K562 (cell line): ENCODE data around the gene SPAG9. TPM values are rescaled to one million over a fixed set of nuclear protein-coding genes. Genes with fewer than 3 reads are reported as not detected.

Experiments
- ATAC-seq: fragments of 200-7000 bp; cut with Tn5 transposase; 3 replicates; pipeline ENCODE4 v1.9.1; 2020; ENCODE audit warnings: moderate library complexity
- BruUV-seq: library from RNA; stranded (reverse); fragments of 400-500 nt; replicated peaks from 2 replicates; lab custom pipeline; 2021; lab: Mats Ljungman, UMichigan
- CTCF ChIA-PET: fragments of 300-600 bp; formaldehyde crosslinking; extraction: SDS; loops from one replicate; lab custom pipeline; 2021; ENCODE audit warnings: low intra/inter-chr PET ratio; lab: Yijun Ruan, JAX
- POLR2A ChIA-PET: fragments of 300-600, 350-650 bp; sonication (Branson Sonifier 250); formaldehyde crosslinking; extraction: SDS; loops from one replicate; lab custom pipeline; 2021; ENCODE audit warnings: antibody characterized with exemption, inconsistent platforms; lab: Yijun Ruan, JAX
- DNase-seq, 4 experiments: peaks; one replicate each; pipeline versions ENCODE4 v3.0.0 to v3.0.0-alpha.2; 2011 to 2018; ENCODE audit warnings: low spot score in 3 of 4, mixed read lengths in 3 of 4; ENCODE audit errors: extremely low read depth in 1 of 4
- FAIRE-seq: peaks from 2 replicates; lab custom pipeline; 2011; peaks lifted over from hg19 to GRCh38; lab: Jason Lieb, UNC
- H2AFZ ChIP-seq: 2 replicates; pipeline ENCODE4 v1.6.0; 2011; ENCODE audit warnings: low read depth, low read length, control low read depth, inconsistent platforms
- H3K27ac ChIP-seq: fragments of 200-600 bp; 3 replicates; pipeline ENCODE4 v1.8.0; 2011; ENCODE audit warnings: low read depth, mild to moderate bottlenecking, control low read depth, inconsistent platforms, low read length, moderate library complexity, mixed read lengths; ENCODE audit errors: extremely low read depth
- H3K27me3 ChIP-seq, 2 experiments: fragments of 300-600 bp in 1 of 2; 2 replicates in 1 of 2; 3 replicates in 1 of 2; pipeline versions ENCODE4 v1.6.0 to v1.8.0; 2011; ENCODE audit warnings: inconsistent platforms in 2 of 2, low read length in 2 of 2, mild to moderate bottlenecking in 1 of 2, mixed read lengths in 1 of 2, moderate library complexity in 1 of 2; ENCODE audit not compliant: control insufficient read depth in 2 of 2, insufficient read depth in 2 of 2
- H3K36me3 ChIP-seq: fragments of 300-600 bp; 3 replicates; pipeline ENCODE4 v1.8.0; 2011; ENCODE audit warnings: mild to moderate bottlenecking, low read length, inconsistent platforms; ENCODE audit not compliant: control insufficient read depth, insufficient read depth
- H3K4me1 ChIP-seq, 2 experiments: fragments of 200-600 bp in 1 of 2; replicated peaks in 1 of 2; 2 replicates in 1 of 2; 3 replicates in 1 of 2; pipeline versions ENCODE4 v1.5.1 to v1.8.0; 2011; ENCODE audit warnings: inconsistent platforms in 2 of 2, low read length in 2 of 2, mild to moderate bottlenecking in 1 of 2, mixed read lengths in 1 of 2, moderate library complexity in 1 of 2; ENCODE audit not compliant: control insufficient read depth in 2 of 2, insufficient read depth in 2 of 2
- H3K4me2 ChIP-seq: 2 replicates; pipeline ENCODE4 v1.6.1; 2011; ENCODE audit warnings: low read length, control low read depth, inconsistent platforms, mixed read lengths; ENCODE audit not compliant: insufficient read depth
- H3K4me3 ChIP-seq: fragments of 200-600 bp; sonication (generic), shearing (Covaris generic); 2 replicates; pipeline ENCODE4 v1.5.1; 2016; ENCODE audit warnings: control low read depth, inconsistent platforms
- H3K79me2 ChIP-seq: fragments of 200-600 bp; 3 replicates; pipeline ENCODE4 v1.8.0; 2011; ENCODE audit warnings: low read length, inconsistent platforms; ENCODE audit not compliant: control insufficient read depth, insufficient read depth
- H3K9ac ChIP-seq, 2 experiments: 2 replicates each; pipeline versions ENCODE4 v1.6.0 to v1.6.1; 2011; ENCODE audit warnings: low read depth in 2 of 2, low read length in 2 of 2, control low read depth in 1 of 2, inconsistent platforms in 1 of 2, mild to moderate bottlenecking in 1 of 2, mixed read lengths in 1 of 2; ENCODE audit not compliant: insufficient read depth in 1 of 2
- H3K9me1 ChIP-seq: one replicate; pipeline ENCODE4 v1.6.0; 2011; ENCODE audit warnings: inconsistent platforms, mild to moderate bottlenecking, low read length, moderate library complexity; ENCODE audit not compliant: control insufficient read depth, insufficient read depth
- H3K9me3 ChIP-seq: replicated peaks from 2 replicates; pipeline ENCODE4 v1.5.1; 2011; ENCODE audit warnings: low read depth, low read length, inconsistent platforms; ENCODE audit not compliant: control insufficient read depth, insufficient read depth
- H4K20me1 ChIP-seq: replicated peaks from 2 replicates; pipeline ENCODE4 v1.6.1; 2011; ENCODE audit warnings: low read length, inconsistent platforms, mixed read lengths; ENCODE audit not compliant: control insufficient read depth, insufficient read depth
- C11orf30 ChIP-seq: fragments of 450-650 bp; IDR thresholded peaks from 2 replicates; pipeline ENCODE4 v1.6.1; 2016; ENCODE audit warnings: low read depth, mild to moderate bottlenecking
- DPF2 ChIP-seq: fragments of 450-650 bp; IDR thresholded peaks from 2 replicates; pipeline ENCODE4 v1.6.1; 2016
- FOXP1 ChIP-seq: sonication (generic); formaldehyde crosslinking; IDR thresholded peaks from 2 replicates; pipeline ENCODE4 v1.8.0; 2022; ENCODE audit warnings: mild to moderate bottlenecking, missing genetic modification reagents
- HES1 ChIP-seq: fragments of 450-650 bp; IDR thresholded peaks from 2 replicates; pipeline ENCODE4 v1.6.1; 2016; ENCODE audit warnings: low read depth, mild to moderate bottlenecking, moderate library complexity
- JUN ChIP-seq, 2 experiments: sonication (generic) in 1 of 2; formaldehyde crosslinking in 1 of 2; IDR thresholded peaks; 2 replicates each; pipeline versions ENCODE4 v1.6.1 to v1.8.0; 2012 to 2022; ENCODE audit warnings: borderline replicate concordance in 2 of 2, mild to moderate bottlenecking in 2 of 2, improper control_type of control experiment in 1 of 2, low read depth in 1 of 2, low read length in 1 of 2, missing genetic modification reagents in 1 of 2
- JUND ChIP-seq, 2 experiments: IDR thresholded peaks; 2 replicates in 1 of 2; 3 replicates in 1 of 2; pipeline ENCODE4 v1.6.1; 2011; ENCODE audit warnings: borderline replicate concordance in 2 of 2, low read depth in 2 of 2, low read length in 2 of 2, improper control_type of control experiment in 1 of 2, missing biosample characterization in 1 of 2, missing genetic modification characterization in 1 of 2, missing genetic modification reagents in 1 of 2
- LEF1 ChIP-seq: fragments of 450-650 bp; IDR thresholded peaks from 2 replicates; pipeline ENCODE4 v1.6.1; 2016; ENCODE audit warnings: mild to moderate bottlenecking
- MAFF ChIP-seq: IDR thresholded peaks from 2 replicates; pipeline ENCODE4 v1.6.1; 2012; ENCODE audit warnings: low read length, improper control_type of control experiment
- MEF2A ChIP-seq: IDR thresholded peaks from 2 replicates; pipeline ENCODE4 v1.6.1; 2011; ENCODE audit warnings: low read depth, mild to moderate bottlenecking, low read length, moderate library complexity; ENCODE audit not compliant: control insufficient read depth
- NFE2 ChIP-seq: IDR thresholded peaks from 2 replicates; pipeline ENCODE4 v1.6.1; 2014; ENCODE audit warnings: antibody characterized with exemption, low read depth
- PRDM10 ChIP-seq: fragments of 450-650 bp; IDR thresholded peaks from 2 replicates; pipeline ENCODE4 v1.6.1; 2018; ENCODE audit not compliant: partially characterized antibody
- RNF2 ChIP-seq: sonication (generic); IDR thresholded peaks from 2 replicates; pipeline ENCODE4 v1.6.1; 2016
- SMARCA4 ChIP-seq: fragments of 450-650 bp; IDR thresholded peaks from 2 replicates; pipeline ENCODE4 v1.6.1; 2016
- ZNF347 ChIP-seq: fragments of 450-650 bp; formaldehyde crosslinking; IDR thresholded peaks from 2 replicates; pipeline ENCODE4 v1.4.0; 2020; ENCODE audit warnings: low read depth, mild to moderate bottlenecking, moderate library complexity
- in situ Hi-C: fragments of 300-500 bp; cut with MboI; formaldehyde crosslinking; loops from 4 replicates; pipeline ENCODE4 v1.15.0; 2018; ENCODE audit warnings: inconsistent platforms, mixed read lengths
- intact Hi-C: fragments of 100-400 bp; cut with micrococcal nuclease; formaldehyde crosslinking; loops from 2 replicates; pipeline ENCODE4 v1.14.2; 2022
- polyA plus RNA-seq, 8 experiments: library from polyadenylated mRNA; depleted of rRNA in 4 of 8; stranded (reverse) in 5 of 8; unstranded in 3 of 8; fragments of >200 nt; fragmentation: Nextera tagmentation in 2 of 8; fragmentation: Illumina TruSeq in 1 of 8; extraction: Ambion mirVana in 2 of 8; extraction: Trizol in 1 of 8; gene quantifications; 2 replicates each; pipeline versions ENCODE4 v1.2.1 to v1.2.3, GENCODE V29; 2011 to 2014; ENCODE audit warnings: inconsistent platforms in 1 of 8, missing spikeins in 1 of 8
- total RNA-seq, 7 experiments: library from RNA; depleted of rRNA in 6 of 7; stranded (reverse); fragments of >200 nt in 6 of 7; fragmentation: Illumina TruSeq in 2 of 7; extraction: Trizol in 2 of 7; gene quantifications; 2 replicates each; pipeline versions ENCODE4 v1.2.1 to v1.2.3, GENCODE V29; 2011 to 2021; ENCODE audit warnings: low replicate concordance in 1 of 7

SPAG9 gene
- total and polyA plus RNA-seq, 9 of the 15 experiments (the other 6 are each of a cell fraction or from before 2014, with no cell fraction given), result 12.2 to 99.2 (median 58.2) TPM

GRCh38 chr17:51132964-51133319, 12.3 kb upstream of the SPAG9 start:
- BruUV-seq, result no TSS peak
- intact Hi-C loops, result no loop called here
- CTCF ChIA-PET, result no interaction called here
- in situ Hi-C loops, result no loop called here
- FAIRE-seq (no peak), DNase-seq (peak in 3 of 4 experiments; percentile 21 to 33 (median 29)), ATAC-seq (peak; percentile 55)
- Histone ChIP-seq H3K9ac (peak overlapping the region in 1 of 2 experiments; percentile 9; a peak in 2 of 4 replicates), H3K36me3 (no peaks in the 10 kb centered on the region), H2AFZ (peak overlapping the region; percentile 82), H3K27me3 (no peaks in the 10 kb centered on the region), H3K27ac (peak overlapping the region; percentile 32; the same call in 1 of the 3 replicates), H3K4me3 (no peak overlapping the region), H3K9me3 (no peaks in the 10 kb centered on the region), H4K20me1 (no peaks in the 10 kb centered on the region), H3K4me1 (peaks cover 0 to 11% of the 10 kb centered on the region in 2 experiments; a peak in 3 of 5 replicates), H3K4me2 (peak overlapping the region; percentile 19; the same call in 1 of the 2 replicates), H3K79me2 (no peaks in the 10 kb centered on the region), H3K9me1 (no peaks in the 10 kb centered on the region)
- POLR2A ChIA-PET, result interaction anchor here (1.4 to 2.1 kb wide), 2 partner anchors 12 to 20 kb away, joined by 5 to 7 read pairs; partner anchors contain the start of genes NME1 and SPAG9
- peak; percentile 43; the same call in 1 of the 2 replicates for TF ChIP-seq JUND (IDR thresholded peaks at IDR 0.05; ENCODE audit: borderline replicate concordance, low read depth, low read length)
- no peak for TF ChIP-seq JUND (tag; IDR thresholded peaks at IDR 0.05; ENCODE audit: borderline replicate concordance, low read depth, low read length)
- no peak for TF ChIP-seq ZNF347 (CRISPR knock-in tag)
- 0 out of 2 replicates have a peak, but pooled peaks have one; percentile 27 for TF ChIP-seq JUN (IDR thresholded peaks at IDR 0.05; ENCODE audit: borderline replicate concordance, low read depth, low read length)
- no peak for TF ChIP-seq JUN (CRISPR knock-in tag; IDR thresholded peaks at IDR 0.05; ENCODE audit: borderline replicate concordance)
- peak; percentile 53 for TF ChIP-seq NFE2
- no peak for TF ChIP-seq HES1
- peak; percentile 15; the same call in 1 of the 2 replicates for TF ChIP-seq C11orf30
- TF ChIP-seq DPF2, result 0 out of 2 replicates have a peak, but pooled peaks have one; percentile 30
- TF ChIP-seq PRDM10, result peak; percentile 56
- TF ChIP-seq SMARCA4, result 0 out of 2 replicates have a peak, but pooled peaks have one; percentile 23
- TF ChIP-seq MAFF, result peak; percentile 8; the same call in 1 of the 2 replicates
- TF ChIP-seq FOXP1, result no peak
- 0 out of 2 replicates have a peak, but pooled peaks have one; percentile 15 for TF ChIP-seq LEF1
- no peak for TF ChIP-seq RNF2
- peak; percentile 26; the same call in 1 of the 2 replicates for TF ChIP-seq MEF2A
